Ishikawa (cell line): ENCODE data around the gene SS18L1.

Experiments used
- CEBPB ChIP-seq: IDR thresholded peaks from 2 replicates; pipeline ENCODE4 v1.6.1; 2012
- CREB1 ChIP-seq: IDR thresholded peaks from 2 replicates; pipeline ENCODE4 v1.6.1; 2012; ENCODE audit warnings: low read depth
- EGR1 ChIP-seq: IDR thresholded peaks from 2 replicates; pipeline ENCODE4 v1.6.1; 2012
- EP300 ChIP-seq: IDR thresholded peaks from 2 replicates; pipeline ENCODE4 v1.6.1; 2012; ENCODE audit warnings: borderline replicate concordance
- NFIC ChIP-seq: IDR thresholded peaks from 2 replicates; pipeline ENCODE4 v1.6.1; 2012
- RAD21 ChIP-seq: IDR thresholded peaks from 2 replicates; pipeline ENCODE4 v1.6.1; 2012; ENCODE audit warnings: low read depth
- REST ChIP-seq: IDR thresholded peaks from 2 replicates; pipeline ENCODE4 v1.6.1; 2012; ENCODE audit warnings: low read depth, mild to moderate bottlenecking
- USF1 ChIP-seq: IDR thresholded peaks from 2 replicates; pipeline ENCODE4 v1.6.1; 2012

GRCh38 chr20:62197311-62197710 is 53.7 kb downstream of the SS18L1 start:
- TF ChIP-seq EP300 (no peak), REST (no peak), CREB1 (no peak), NFIC (no peak), EGR1 (no peak), USF1 (no peak), RAD21 (no peak), CEBPB (no peak)
